SU-DHL-6 (cell line): ENCODE data around the gene IL17RC.

Experiments used
- CTCF ChIP-seq: fragments of 200-600 bp; sonication (generic); IDR thresholded peaks from one replicate; pipeline ENCODE4 v1.5.1; 2017; ENCODE audit warnings: antibody characterized with exemption, mild to moderate bottlenecking, low read length, moderate library complexity; ENCODE audit not compliant: insufficient read depth, poor library complexity, severe bottlenecking
- EZH2phosphoT487 ChIP-seq: fragments of 200-600 bp; sonication (generic), shearing (Covaris generic); conservative IDR thresholded peaks from 2 replicates; pipeline ENCODE4 v1.6.1; 2018; ENCODE audit warnings: mild to moderate bottlenecking, antibody characterized with exemption, low read length, moderate library complexity, mixed read lengths

GRCh38 chr3:9945358-9945757 is 28.5 kb downstream of the IL17RC start:
- TF ChIP-seq CTCF, result no peak
- no peak for TF ChIP-seq EZH2phosphoT487
